GM23248 (cell line): ENCODE measurements around the gene THBS3.

Source experiments
- EZH2 ChIP-seq: fragments of 200-600 bp; sonication (generic); IDR thresholded peaks from 2 replicates; pipeline ENCODE4 v1.6.1; 2018; ENCODE audit warnings: antibody characterized with exemption, mild to moderate bottlenecking; ENCODE audit not compliant: insufficient read depth, poor library complexity, severe bottlenecking
- EZH2phosphoT487 ChIP-seq: fragments of 200-600 bp; sonication (generic); IDR thresholded peaks from 2 replicates; pipeline ENCODE4 v1.6.1; 2018; ENCODE audit warnings: antibody characterized with exemption, moderate library complexity, mild to moderate bottlenecking, low read depth; ENCODE audit not compliant: insufficient read depth

DNA sequence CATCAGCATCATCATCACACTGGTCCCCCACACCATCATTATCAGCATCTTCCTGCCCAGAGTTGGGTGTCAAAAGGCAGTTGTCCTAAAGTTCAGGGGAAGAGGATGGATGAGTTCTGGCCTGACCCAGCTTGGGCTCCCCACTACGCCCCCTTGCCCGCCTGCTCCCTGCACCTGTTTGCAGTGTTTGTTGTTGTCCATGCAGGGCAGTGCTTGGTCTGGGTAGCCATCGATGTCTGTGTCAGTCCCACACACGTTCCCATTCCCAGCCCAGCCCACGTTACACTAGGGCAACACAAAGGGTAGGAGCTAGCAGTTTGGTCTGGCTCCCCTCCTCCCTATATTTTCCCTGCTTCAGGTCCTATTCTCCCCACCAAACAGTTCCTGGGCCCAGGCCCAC, 6.8 kb downstream of the THBS3 start:
- TF ChIP-seq EZH2 (no peak), EZH2phosphoT487 (no peak)
